K562 (cell line): ENCODE measurements around the gene NUFIP2. TPM values are rescaled to one million over a fixed set of nuclear protein-coding genes. Genes with fewer than 3 reads are reported as not detected.

Source experiments
- CEBPB ChIP-seq: fragments of 450-650 bp; IDR thresholded peaks from 2 replicates; pipeline ENCODE4 v1.6.1; 2016; ENCODE audit warnings: missing genetic modification characterization, missing compliant biosample characterization
- CEBPG ChIP-seq, 3 experiments: fragments of 200-800 bp in 1 of 3; sonication (Bioruptor generic) in 1 of 3; sonication (generic) in 1 of 3; formaldehyde crosslinking in 1 of 3; IDR thresholded peaks in 2 of 3; conservative IDR thresholded peaks in 1 of 3; 2 replicates each; pipeline versions ENCODE4 v1.6.1 to v1.8.0; 2016 to 2022; ENCODE audit warnings: missing compliant biosample characterization in 2 of 3, missing genetic modification characterization in 2 of 3, mild to moderate bottlenecking in 1 of 3, missing genetic modification reagents in 1 of 3
- CTCF ChIP-seq, 3 experiments: IDR thresholded peaks in 2 of 3; conservative IDR thresholded peaks in 1 of 3; 2 replicates each; pipeline ENCODE4 v1.5.1; 2011 to 2012; ENCODE audit warnings: low read length in 3 of 3, mild to moderate bottlenecking in 3 of 3, control low read depth in 2 of 3, improper control_type of control experiment in 1 of 3, inconsistent platforms in 1 of 3, low read depth in 1 of 3, mixed read lengths in 1 of 3, moderate library complexity in 1 of 3; ENCODE audit not compliant: insufficient read depth in 2 of 3
- DMBX1 ChIP-seq: fragments of 250-450 bp; sonication (Bioruptor Pico); IDR thresholded peaks from 2 replicates; pipeline ENCODE4 v1.8.0; 2022; ENCODE audit warnings: inconsistent platforms, mild to moderate bottlenecking, moderate library complexity, borderline replicate concordance
- MGA ChIP-seq: fragments of 450-650 bp; IDR thresholded peaks from 2 replicates; pipeline ENCODE4 v1.6.1; 2016; ENCODE audit warnings: mild to moderate bottlenecking, moderate library complexity
- PPARD ChIP-seq: fragments of 250-450 bp; sonication (Bioruptor Pico); IDR thresholded peaks from 2 replicates; pipeline ENCODE4 v1.8.0; 2022; ENCODE audit warnings: inconsistent platforms, mild to moderate bottlenecking, moderate library complexity
- RFX5 ChIP-seq: IDR thresholded peaks from 2 replicates; pipeline ENCODE4 v1.6.1; 2011; ENCODE audit warnings: low read depth, mild to moderate bottlenecking, improper control_type of control experiment, low read length
- TBP ChIP-seq: optimal IDR thresholded peaks from 2 replicates; pipeline ENCODE3; 2011; ENCODE audit warnings: low read depth, low read length, improper control_type of control experiment
- XRCC4 ChIP-seq: IDR thresholded peaks from one replicate; pipeline ENCODE4 v1.6.1; 2011; ENCODE audit not compliant: insufficient read depth, insufficient read length; ENCODE audit errors: extremely low read depth
- ZNF324 ChIP-seq: fragments of 250-450 bp; sonication (Bioruptor Pico); IDR thresholded peaks from 2 replicates; pipeline ENCODE4 v1.4.0; 2020; ENCODE audit warnings: mild to moderate bottlenecking
- ZNF75A ChIP-seq: fragments of 450-650 bp; formaldehyde crosslinking; IDR thresholded peaks from 2 replicates; pipeline ENCODE4 v1.4.0; 2020; ENCODE audit warnings: mild to moderate bottlenecking
- polyA plus RNA-seq, 8 experiments: library from polyadenylated mRNA; depleted of rRNA in 4 of 8; stranded (reverse) in 5 of 8; unstranded in 3 of 8; fragments of >200 nt; fragmentation: Nextera tagmentation in 2 of 8; fragmentation: Illumina TruSeq in 1 of 8; extraction: Ambion mirVana in 2 of 8; extraction: Trizol in 1 of 8; gene quantifications; 2 replicates each; pipeline versions ENCODE4 v1.2.1 to v1.2.3, GENCODE V29; 2011 to 2014; ENCODE audit warnings: inconsistent platforms in 1 of 8, missing spikeins in 1 of 8
- total RNA-seq, 7 experiments: library from RNA; depleted of rRNA in 6 of 7; stranded (reverse); fragments of >200 nt in 6 of 7; fragmentation: Illumina TruSeq in 2 of 7; extraction: Trizol in 2 of 7; gene quantifications; 2 replicates each; pipeline versions ENCODE4 v1.2.1 to v1.2.3, GENCODE V29; 2011 to 2021; ENCODE audit warnings: low replicate concordance in 1 of 7

Gene NUFIP2
- total and polyA plus RNA-seq, 9 of the 15 experiments (the other 6 are each of a cell fraction or from before 2014, with no cell fraction given), result 4.9 to 40.7 (median 18.5) TPM

DNA sequence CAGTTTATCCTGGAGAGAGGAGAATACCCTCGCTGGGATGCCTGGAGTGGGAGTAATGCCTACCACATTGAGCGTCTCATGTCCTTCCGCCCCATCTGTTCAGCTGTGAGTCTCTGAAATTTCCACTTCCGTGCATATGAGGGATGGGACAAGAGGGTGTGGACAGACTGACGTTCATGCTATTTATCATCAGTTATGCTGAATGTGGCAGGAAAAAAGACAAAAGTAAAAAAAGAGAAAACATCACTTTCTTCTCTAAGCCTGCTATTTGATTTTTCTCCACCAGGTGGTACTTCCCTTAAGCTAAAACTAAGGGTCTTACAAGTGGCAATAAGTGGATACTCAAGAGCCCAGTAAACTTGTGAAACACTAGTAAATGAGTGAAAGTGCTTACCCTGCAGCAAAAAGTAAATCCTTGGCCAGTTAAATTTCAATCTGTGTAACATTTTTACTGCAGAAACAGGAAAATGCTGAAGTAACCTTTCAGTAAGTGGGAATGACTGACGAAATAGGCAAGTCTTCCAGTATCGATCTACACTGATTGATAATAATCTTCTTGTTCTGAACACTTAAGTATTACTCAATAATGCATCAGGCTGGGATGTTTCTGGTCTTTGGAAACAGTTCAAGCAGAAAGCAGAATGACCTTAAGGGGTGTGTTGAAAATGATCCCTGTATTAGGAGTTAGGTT, 41.7 kb downstream of the NUFIP2 start (continued):
- TF ChIP-seq MGA (no peak), TBP (no peak), DMBX1 (CRISPR knock-in tag) (no peak), CTCF (IDR thresholded peaks at IDR 0.05 in 2 of 3, conservative IDR thresholded peaks at IDR 0.05 in 1 of 3; ENCODE audit: insufficient read depth in 2 of 3, low read depth in 1 of 3, low read length in 3 of 3) (peak; percentile 46 to 60 (median 59); a peak in 5 of 6 replicates), CEBPB (tag) (peak; percentile 54; the same call in 1 of the 2 replicates), RFX5 (no peak), CEBPG (CRISPR knock-in tag; IDR thresholded peaks at IDR 0.05) (no peak), CEBPG (tag; conservative IDR thresholded peaks at IDR 0.05 in 1 of 2, IDR thresholded peaks at IDR 0.05 in 1 of 2) (0 out of 4 replicates have a peak, but pooled peaks of 1 of the 2 experiments have one; percentile 32), ZNF75A (CRISPR knock-in tag) (no peak), PPARD (no peak), XRCC4 (no peak), ZNF324 (CRISPR knock-in tag) (no peak)
